AG08396 (cell line): ENCODE measurements around the gene NDE1.
"Not testable (repeated sequence)": the region's sequence is repeated elsewhere in the genome, so short reads cannot be mapped to it uniquely, and the experiment has no call there.

Experiments used
- DNase-seq: peaks from one replicate; pipeline ENCODE4 v3.0.0; 2012; ENCODE audit warnings: low spot score, mixed read lengths

NDE1 gene

DNA sequence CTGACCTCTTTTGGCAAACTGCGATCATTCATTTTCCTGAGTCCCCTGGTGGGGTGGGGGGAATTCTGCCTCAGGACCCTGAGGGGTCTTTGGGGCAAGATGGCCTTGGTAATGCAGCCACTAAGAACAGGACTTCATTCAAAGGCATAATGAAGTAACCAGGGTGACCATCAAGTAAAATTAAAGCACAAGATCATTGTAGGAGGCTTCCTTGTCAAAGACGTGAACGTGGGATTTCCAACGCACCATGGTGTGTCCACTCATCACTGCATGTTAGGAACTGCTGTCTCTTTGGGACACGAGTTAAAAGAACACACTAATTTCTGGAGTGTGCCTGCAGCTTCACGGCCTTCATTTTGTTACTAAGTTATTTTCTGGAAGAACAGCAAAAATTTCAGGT, 51.3 kb downstream of the NDE1 start:
- no peak for DNase-seq

DNA sequence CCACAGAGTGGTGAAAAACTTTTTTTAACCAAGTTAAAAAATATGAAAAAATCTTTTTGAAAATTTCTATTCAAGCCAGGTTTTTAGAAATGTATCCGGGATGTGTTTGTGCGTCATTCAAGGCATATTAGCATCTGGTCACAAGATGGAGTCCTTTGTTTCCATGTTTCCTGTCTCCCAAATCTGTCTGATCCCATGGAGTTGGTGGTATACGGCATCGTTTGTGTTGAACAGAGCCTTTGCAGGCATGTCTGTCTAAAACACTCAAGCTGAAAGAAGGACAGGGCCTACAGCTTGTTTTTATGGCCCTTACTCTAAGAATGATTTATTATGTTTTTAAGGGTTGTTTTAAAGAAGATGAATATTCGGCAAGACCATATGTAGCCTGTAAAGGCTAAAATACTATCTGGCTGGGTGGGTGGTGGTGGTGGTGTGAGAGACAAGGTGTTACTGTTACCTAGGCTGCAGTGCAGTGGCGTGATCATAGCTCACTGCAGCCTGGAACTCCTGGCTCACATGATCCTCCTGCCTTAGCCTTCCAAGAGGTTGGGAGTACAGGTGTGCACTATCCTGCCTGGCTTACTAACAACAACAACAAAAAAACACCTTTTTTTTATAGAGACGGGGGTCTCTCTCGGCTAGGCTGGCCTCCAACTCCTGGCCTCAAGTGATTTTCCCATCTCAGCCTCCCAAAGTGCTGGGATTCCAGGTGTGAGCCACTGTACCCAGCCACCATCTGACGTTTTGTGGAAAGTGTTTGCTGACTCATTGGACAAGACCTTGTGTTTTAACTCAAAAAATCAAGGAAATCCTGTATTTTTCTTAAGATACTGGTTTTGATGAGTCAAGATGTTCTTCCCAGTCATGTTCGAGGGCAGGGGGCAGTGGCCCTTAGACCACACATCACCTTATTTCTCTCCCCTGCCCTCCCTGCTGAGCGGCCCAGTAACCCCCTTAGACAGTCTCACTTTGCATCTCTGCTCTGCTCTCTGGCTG, 52.2 kb downstream of the NDE1 start:
- DNase-seq: no peak

DNA sequence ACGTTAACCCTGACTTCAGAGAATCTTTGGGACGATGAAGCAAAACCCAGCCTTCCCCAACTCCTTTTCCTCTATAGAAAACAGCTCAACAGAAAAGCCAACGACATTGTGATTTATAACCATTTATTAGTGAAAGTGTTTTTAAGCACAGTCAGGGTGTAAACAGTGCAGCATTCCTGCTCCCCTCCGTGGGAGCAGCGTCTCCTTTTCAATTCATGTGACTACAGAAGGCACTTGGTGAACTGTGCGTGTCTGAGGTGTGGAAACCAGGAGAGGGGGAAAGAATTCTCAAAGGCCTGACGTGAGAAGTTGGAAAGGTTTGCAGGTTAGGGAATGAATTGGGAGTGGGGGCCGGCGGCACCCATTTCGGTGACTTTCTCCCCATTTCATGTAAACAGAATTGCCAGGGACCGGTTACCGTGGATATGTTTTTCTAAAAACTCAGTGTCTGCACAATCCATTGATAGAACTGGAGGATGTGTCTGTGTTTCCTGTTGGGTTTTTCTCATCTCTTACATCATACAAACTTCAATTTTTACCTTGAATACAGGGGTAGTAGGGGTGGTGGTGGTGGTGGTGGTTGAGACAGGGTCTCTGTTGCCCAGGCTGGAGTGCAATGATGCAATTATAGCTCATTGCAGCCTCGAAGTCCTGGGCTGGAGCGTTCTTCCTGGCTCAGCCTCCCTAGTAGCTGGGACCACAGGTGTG, 53.1 kb downstream of the NDE1 start:
- no peak for DNase-seq

DNA sequence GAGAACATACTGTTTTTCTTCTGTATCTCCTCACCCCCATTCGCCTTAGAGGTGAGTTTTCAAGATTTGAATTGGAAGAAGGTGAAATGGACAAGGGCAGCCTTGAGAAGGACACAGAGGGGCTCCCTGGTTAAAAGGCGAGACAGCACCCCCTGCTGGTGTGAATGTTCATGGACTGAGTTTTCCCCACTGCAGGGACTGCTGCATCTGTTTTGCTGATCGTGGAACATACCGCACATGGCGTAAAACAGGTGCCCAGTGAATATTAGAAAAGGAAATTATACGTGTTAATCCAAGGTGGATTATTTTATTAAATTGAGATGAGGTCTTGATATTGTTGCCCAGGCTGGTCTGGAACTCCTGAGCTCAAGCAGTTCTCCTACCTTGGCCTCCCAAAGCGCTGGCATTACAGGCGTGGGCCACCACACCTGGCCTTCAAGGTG, 54.5 kb downstream of the NDE1 start:
- peak; percentile 85 for DNase-seq

DNA sequence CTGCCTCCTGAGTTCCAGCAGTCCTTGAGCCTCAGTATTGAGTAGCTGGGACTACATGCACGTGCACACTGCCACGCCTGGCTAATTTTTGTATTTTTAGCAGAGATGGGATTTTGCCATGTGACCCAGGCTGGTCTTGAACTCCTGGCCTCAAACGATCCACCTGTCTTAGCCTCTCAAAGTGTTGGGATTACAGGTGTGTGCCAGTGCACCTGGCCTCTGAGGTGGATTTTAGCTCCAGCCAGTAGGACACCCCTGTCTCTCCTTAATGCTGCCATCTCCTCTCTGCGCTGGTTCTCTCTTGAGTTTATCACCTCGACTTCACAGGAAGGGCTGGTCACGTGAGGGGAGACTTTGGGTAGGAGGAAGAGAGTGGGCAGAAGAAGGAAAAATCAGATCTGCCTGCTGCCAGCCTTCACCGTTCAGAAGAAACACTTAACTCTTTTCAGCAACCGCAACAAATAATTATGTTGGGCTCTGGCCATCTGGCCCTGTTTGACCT, 55.1 kb downstream of the NDE1 start:
- no peak for DNase-seq

DNA sequence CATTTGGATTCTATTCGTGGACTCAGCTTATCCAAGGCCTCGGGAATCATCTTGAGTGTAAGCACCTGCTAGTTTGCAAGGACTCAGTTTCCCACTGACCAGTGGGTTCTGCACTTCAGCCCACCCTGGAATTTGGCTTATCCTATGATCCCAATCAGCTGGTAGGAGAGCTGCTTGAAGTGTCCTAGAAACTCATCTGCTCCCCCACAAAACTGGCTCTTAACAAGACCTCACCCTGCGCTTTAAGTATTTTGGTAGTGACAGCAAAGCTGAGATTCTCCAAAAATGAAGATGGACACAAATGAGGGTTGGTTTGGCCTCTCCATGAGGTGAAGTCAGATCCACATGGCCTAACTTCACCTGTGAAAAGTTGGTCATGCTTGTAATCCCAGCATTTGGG, 57.3 kb downstream of the NDE1 start:
- no peak for DNase-seq

DNA sequence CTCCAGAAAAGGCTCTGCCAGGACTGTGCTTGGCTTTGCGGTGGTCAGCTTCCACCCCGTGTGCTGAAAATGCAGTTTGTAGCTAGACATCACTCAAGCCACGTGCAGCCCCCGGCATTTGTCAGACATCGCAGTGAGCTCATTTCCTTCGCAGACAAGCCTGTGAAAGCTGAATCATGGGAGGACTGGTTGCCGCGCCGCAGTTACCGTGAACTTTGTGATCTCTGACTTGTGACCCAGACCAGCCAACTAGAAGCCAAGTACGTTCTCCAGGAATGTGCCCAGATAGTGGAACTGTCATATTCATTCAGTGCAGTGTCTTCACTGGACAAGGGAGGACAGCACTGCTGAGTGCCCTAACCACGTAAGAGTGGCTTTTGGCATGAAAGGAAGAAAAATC, 58.1 kb downstream of the NDE1 start:
- DNase-seq: peak; percentile 49

DNA sequence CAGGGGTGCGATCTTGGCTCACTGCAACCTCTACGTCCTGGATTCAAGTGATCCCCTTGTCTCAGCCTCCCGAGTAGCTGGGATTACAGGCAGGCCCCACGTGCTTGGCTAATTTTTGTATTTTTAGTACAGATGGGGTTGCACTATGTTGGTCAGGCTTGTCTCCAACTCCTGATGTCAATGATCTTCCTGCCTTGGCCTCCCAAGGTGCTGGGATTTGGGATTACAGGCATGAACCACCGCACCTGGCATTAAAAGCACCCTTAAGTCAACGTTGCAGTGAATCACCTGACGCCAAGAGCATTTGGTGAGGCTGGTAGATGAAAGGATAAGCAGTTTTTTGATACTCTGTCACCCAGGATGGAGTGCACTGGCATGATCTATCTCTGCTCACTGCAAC, 59.0 kb downstream of the NDE1 start:
- no peak for DNase-seq

DNA sequence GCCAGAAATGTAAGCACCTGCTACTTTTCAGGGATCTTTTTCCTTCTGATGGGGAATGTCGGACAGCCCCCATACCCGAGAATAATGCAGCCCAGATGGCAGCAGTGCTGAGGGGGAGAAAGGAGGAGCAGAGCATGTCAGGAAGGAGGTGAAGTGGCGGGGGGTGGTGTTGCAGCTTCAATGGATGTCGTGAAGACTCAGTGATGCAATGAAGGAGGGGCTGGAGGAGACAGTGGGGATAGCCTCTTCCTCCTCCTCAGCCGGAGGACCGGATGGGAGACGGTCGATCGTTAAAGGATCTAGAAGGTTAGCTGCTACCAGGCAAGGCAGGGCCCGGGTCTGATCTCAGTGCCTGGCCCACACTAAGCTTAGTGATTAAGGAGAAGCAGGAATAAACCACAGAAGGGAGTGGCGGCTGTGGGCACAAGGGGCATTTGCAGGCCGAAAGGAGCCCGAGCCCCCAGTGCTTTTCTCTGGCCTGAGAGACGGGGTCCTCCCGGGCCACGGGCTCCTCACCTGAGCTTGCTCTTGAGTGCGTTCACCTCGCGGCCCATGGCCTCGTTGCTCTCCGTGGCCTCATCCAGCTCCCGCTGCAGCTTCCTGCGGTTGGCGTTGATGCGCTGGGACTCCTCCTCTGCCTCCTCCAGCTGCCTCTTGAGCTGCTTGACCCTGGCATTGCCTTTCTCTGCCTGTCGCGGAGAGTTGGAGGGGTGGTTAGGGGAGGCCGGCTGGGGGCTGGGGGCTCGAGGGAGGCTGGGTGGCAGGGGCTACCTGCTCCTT, 64.5 kb downstream of the NDE1 start:
- no peak for DNase-seq

DNA sequence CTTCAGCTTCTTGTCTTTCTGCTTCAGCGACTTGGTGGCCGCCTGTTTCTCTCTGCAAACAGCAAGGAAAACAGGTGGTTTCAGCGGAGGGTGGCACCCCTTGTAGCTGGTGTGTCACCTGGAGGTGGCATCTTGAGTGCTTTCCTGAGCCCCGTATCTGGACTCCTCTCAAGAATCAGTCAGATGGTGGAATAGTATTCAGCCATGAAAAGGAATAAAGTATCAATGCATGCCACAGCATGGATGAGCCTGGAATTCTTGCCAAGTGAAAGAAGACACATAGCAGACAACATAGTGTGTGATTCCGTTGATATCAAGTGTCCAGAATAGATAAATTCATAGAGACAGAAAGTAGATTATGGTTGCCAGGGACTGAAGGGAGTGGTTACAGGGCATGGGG, 65.2 kb downstream of the NDE1 start:
- no peak for DNase-seq

DNA sequence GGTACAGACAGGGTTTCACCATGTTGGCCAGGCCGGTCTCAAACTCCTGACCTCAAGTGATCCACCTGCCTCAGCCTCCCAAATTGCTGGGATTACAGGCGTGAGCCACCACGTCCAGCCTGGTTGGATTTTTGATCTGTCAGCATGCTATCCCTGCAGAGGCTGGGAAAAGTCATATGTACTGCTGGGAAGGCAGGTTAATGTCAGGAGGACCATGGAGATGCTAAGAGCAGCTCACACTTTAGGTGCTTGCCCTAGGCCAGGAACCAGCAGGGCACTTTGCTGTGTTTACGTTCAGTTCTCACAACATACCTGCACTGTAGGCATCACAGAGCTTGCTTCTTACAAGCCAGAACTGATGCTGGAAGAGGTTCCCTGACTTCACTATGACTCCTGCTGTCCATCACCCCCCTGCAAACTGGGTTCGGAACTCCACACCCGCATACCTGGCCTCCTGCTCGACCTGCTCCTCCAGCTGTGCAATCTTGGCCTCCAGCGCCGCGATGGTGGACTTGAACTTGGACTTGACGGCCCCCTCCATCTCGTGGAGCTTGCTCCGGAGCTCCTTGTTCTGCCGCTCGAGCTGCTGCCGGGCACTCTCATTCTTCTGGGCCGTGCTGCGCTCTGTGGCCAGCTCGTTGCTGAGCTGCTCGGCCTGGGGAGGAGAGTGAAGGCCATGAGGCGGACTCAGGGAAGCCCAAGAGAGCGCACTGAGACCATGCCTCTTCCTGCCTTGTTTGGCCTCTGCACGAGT, 66.8 kb downstream of the NDE1 start:
- DNase-seq: no peak

DNA sequence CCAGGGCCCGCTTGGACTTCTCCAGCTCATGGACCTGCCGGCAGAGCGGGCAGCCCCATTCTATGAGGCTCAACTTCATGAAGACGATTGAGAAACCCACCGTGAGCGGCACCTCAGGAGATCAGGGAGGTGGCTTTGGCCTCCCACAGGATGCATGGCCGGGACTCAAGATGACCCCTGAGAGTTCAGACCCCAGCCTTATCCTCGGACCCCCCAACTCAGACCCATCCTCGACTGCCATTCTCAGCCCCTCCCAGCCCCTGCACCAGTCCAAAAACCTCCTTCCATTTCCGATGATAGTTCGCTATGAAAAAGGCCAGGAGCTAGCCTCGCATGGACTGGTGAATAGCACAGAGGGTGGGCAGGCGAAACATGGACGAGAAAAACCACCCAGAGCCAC, 71.0 kb downstream of the NDE1 start:
- no peak for DNase-seq

DNA sequence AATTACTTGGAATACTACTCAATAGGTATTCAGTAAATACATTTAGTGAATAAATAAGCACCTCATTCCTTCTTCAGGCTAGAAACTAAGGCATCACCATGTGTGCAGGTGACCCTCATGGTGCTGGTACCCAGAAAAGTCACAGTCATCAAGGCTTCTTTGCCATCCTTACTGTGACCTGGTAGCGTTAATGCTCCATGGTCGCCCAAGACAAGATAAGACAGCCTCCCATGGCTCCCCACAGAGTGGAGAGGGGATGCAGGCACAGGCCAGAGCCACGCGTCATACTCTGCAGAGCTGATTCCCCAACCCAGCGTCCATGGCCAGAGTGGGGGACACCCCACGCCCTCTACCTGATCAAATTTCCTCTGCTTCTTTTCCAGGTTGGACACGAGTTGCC, 73.8 kb downstream of the NDE1 start:
- DNase-seq: no peak

DNA sequence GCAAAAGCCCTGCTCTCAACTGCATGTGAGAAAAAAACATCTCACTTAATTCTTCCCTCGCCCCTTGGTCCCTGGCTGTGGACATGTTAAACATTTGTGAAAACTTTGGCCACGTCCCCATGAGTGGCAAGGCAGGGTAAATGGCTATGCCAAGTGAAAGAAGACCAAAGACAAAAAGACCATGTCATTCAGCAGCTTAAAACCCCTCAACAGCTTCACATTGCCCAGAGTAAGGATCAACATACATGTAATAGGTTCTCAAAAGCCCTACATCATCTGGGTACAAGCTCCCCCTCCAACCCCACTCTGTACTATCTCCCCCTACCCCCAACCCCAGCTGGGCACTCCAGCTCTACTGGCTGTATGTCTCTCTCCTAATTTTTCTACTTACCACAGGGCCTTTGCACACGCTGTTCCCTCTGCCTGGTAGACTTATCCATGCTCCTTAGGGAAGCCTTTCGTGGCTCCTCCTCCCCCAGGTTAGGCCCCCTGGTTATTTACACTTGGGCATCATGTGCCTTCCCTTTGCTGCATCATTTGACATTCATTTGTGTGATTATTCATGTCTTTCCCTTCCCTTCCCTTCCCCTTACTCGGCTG, 75.7 kb downstream of the NDE1 start:
- no peak for DNase-seq

DNA sequence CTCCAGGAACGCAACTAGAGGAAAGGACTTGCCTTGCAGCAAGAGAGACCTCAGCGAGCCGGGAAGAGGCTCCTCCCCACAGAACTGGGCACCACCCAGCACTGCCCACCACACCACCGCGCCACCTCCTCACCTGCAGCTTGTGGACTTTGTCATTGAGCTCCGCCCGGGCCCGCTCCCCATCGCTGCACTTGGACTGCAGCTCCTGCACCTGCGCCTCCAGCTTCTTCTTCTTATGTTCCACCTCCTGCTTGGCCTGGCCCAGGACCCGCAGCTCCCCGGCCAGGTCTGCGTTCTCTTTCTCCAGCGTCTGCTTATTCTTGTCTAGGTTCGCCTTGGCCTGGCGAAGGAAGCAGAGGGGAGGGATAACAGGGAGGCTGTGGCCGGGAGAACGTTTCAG, 76.7 kb downstream of the NDE1 start:
- no peak for DNase-seq

DNA sequence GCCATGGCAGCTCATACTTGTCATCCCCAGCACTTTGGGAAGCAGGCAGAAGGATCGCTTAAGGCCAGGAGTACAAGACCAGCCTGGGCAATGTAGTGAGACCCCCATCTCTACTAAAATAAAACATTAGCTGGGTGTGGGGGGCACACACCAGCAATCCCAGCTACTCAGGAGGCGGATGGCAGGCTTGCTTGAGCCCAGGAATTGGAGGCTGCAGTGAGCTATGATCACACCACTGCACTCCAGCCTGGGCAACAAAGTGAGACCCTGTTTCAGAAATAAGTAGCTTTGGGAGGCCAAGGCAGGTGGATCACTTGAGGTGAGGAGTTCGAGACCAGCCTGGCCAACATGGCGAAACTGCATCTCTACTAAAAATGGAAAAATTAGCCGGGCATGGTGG, 77.7 kb downstream of the NDE1 start:
- not testable (repeated sequence) for DNase-seq

DNA sequence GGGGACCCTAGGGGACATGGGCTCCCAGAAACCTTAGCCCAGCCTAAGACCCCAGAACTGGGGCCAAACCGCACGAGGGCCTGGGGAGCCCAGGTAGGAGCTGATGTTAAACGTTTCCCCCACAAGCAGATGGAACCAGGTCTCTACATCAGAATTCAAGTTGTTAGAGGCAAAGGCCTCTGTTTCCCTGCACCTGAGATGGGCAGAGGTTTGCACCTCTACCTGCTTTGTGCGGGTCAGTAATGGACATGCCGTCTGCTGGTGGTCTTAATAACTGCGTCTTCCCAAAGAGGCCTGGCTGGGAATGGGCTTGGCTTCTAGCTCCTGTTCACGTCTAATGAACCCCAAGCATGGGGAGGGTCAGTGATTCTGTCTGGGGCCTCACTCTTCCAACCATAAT, 79.1 kb downstream of the NDE1 start:
- no peak for DNase-seq

DNA sequence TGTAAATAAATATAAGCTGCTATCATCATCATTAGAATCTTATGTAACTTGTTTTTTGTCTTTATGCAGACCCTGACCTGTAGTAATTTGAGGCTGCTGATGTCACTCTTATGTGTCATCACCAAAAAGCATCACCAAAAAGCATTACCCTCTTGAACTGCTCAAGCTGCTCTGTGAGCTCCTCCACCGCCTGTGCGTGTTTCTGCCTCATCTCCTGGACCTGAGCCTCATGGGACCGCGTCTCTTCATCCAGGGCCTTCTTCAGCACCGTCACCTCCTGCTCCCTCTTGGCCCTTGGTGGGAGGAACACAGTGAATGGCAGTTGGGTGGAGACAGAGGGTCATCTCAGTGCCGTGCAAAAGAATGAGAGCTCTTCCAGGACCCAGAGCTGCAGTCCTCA, 82.4 kb downstream of the NDE1 start:
- no peak for DNase-seq

DNA sequence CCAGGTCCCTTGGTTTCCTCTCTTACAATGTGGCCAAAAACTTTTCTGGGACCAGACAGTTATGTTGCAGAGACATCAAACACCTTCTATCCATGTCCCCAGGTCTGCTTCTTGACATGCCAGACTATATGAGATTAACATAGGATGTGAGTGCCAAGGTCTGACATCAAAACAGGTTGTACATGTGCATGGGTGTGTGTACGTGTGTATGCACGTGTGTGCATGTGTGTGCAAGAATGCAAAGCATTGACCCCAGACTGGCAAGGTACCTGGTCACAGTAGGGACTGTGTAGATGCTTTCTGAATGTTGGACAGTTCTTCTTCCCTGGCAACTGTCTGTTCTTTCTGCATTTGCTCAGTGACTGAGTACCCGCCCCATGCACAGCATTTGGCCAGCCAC, 85.6 kb downstream of the NDE1 start:
- DNase-seq: no peak

DNA sequence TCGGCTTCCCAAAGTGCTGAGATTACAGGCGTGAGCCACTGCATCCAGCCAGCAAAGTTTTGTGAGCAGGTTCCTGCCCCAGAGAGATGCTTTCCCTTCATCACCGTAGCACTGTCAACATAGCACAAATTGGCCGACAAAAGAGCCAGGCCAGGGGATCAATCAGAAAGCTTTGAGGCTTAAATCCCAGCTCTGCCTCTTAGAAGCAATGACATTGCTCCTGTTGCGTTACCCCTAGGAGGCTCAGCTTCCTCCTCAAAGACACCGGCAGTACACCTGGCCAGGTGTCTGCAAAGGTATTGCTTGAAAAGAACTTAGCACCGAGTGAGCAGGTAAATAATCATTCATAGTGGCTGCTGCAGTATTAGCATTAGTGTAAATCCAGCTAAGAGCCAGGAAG, 86.5 kb downstream of the NDE1 start:
- no peak for DNase-seq

DNA sequence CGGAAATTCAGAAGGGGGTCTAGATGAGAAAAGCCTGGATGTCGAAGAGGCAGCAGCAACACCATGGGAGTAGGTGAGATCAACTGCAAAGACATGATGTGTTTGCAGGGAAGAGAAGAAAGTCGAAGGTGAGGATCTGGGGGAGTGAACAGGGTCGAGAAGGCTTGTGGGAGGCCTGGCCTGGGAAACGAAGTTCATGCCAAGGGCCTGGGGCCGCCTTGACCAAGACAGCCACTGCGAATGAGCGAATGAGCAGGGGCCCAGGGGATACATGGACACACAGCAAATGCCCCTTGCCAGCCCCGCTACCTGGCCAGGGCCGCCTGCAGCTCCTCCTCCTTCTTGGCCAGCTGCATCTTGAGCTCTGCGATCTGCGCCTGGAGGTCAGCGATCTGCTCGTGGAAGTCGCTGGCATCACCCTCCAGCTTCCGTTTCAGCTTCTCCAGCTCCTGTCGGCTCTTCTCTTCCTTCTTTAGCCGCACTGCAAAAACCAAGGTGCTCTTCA, 87.1 kb downstream of the NDE1 start:
- no peak for DNase-seq
